GM12878 (cell line): ENCODE results near the gene OR10K2. TPM values are rescaled to one million over a fixed set of nuclear protein-coding genes. Genes with fewer than 3 reads are reported as not detected.

Experiments used
- ATAC-seq: fragments of 200-7000 bp; cut with Tn5 transposase; 3 replicates; pipeline ENCODE4 v1.9.1; 2020; ENCODE audit warnings: mild to moderate bottlenecking, moderate library complexity
- BruUV-seq: library from RNA; stranded (reverse); fragments of 400-500 nt; replicated peaks from 2 replicates; lab custom pipeline; 2021; lab: Mats Ljungman, UMichigan
- CTCF ChIA-PET: fragments of 300-600 bp; sonication (Branson Sonifier 250); formaldehyde crosslinking; extraction: SDS; loops from one replicate; lab custom pipeline; 2021; ENCODE audit warnings: inconsistent platforms; lab: Yijun Ruan, JAX
- POLR2A ChIA-PET: fragments of 350-600 bp; formaldehyde crosslinking; extraction: SDS; loops from one replicate; lab custom pipeline; 2021; ENCODE audit warnings: inconsistent platforms; lab: Charles Lee
- RAD21 ChIA-PET: fragments of 300-600 bp; sonication (Branson Sonifier 250); formaldehyde crosslinking; loops from one replicate; lab custom pipeline; 2023; ENCODE audit warnings: antibody characterized with exemption; ENCODE audit not compliant: unreplicated experiment; lab: Charles Lee
- SMC1A ChIA-PET: fragments of 300-600 bp; sonication (Branson Sonifier 250); formaldehyde crosslinking; loops from one replicate; lab custom pipeline; 2023; ENCODE audit not compliant: unreplicated experiment, uncharacterized antibody; lab: Charles Lee
- DNase-seq: peaks from one replicate; pipeline ENCODE4 v3.0.0-alpha.2; 2011; ENCODE audit warnings: low read depth, low spot score
- FAIRE-seq: peaks from 3 replicates; lab custom pipeline; 2011; peaks lifted over from hg19 to GRCh38; lab: Jason Lieb, UNC
- H2AFZ ChIP-seq: 2 replicates; pipeline ENCODE4 v1.6.0; 2011; ENCODE audit warnings: low read depth, low read length, control low read depth; ENCODE audit not compliant: control insufficient read depth
- H3K27ac ChIP-seq: 2 replicates; pipeline ENCODE4 v1.5.1; 2011; ENCODE audit warnings: control low read depth; ENCODE audit not compliant: control insufficient read depth, insufficient read depth
- H3K27me3 ChIP-seq, 2 experiments: replicated peaks in 1 of 2; 2 replicates each; pipeline versions ENCODE4 v1.6.0 to v1.6.1; 2011; ENCODE audit warnings: low read length in 1 of 2; ENCODE audit not compliant: control insufficient read depth in 2 of 2, insufficient read depth in 2 of 2
- H3K36me3 ChIP-seq, 2 experiments: 2 replicates each; pipeline ENCODE4 v1.5.1; 2011; ENCODE audit warnings: low read length in 1 of 2; ENCODE audit not compliant: control insufficient read depth in 2 of 2, insufficient read depth in 2 of 2
- H3K4me1 ChIP-seq: 2 replicates; pipeline ENCODE4 v1.6.1; 2011; ENCODE audit warnings: mild to moderate bottlenecking, low read length, moderate library complexity, mixed read lengths; ENCODE audit not compliant: control insufficient read depth, insufficient read depth
- H3K4me2 ChIP-seq: 2 replicates; pipeline ENCODE4 v1.6.0; 2011; ENCODE audit warnings: control low read depth; ENCODE audit not compliant: control insufficient read depth, insufficient read depth
- H3K4me3 ChIP-seq: fragments of 200-600 bp; sonication (generic); 2 replicates; pipeline ENCODE4 v1.5.1; 2016
- H3K79me2 ChIP-seq: 2 replicates; pipeline ENCODE4 v1.6.0; 2011; ENCODE audit warnings: low read length; ENCODE audit not compliant: control insufficient read depth, insufficient read depth
- H3K9ac ChIP-seq: 2 replicates; pipeline ENCODE4 v1.8.0; 2011; ENCODE audit warnings: low read length, control low read depth, mixed read lengths; ENCODE audit not compliant: control insufficient read depth, insufficient read depth
- H3K9me3 ChIP-seq: replicated peaks from 3 replicates; pipeline ENCODE4 v1.5.1; 2011; ENCODE audit warnings: mild to moderate bottlenecking, low read length; ENCODE audit not compliant: control insufficient read depth, insufficient read depth
- H4K20me1 ChIP-seq: 2 replicates; pipeline ENCODE4 v1.6.0; 2011; ENCODE audit not compliant: control insufficient read depth, insufficient read depth
- BRCA1 ChIP-seq: IDR thresholded peaks from 2 replicates; pipeline ENCODE4 v1.6.1; 2011; ENCODE audit warnings: low read depth, low read length, improper control_type of control experiment
- CBX5 ChIP-seq: sonication (generic); IDR thresholded peaks from 2 replicates; pipeline ENCODE4 v1.6.1; 2016; ENCODE audit warnings: low read depth, moderate library complexity, mild to moderate bottlenecking, inconsistent platforms
- CHD4 ChIP-seq: fragments of 200-600 bp; sonication (generic); IDR thresholded peaks from 2 replicates; pipeline ENCODE4 v1.6.1; 2016; ENCODE audit warnings: mild to moderate bottlenecking
- CREM ChIP-seq: IDR thresholded peaks from 2 replicates; pipeline ENCODE4 v1.6.1; 2014; ENCODE audit warnings: antibody characterized with exemption, low read depth
- HCFC1 ChIP-seq: fragments of 150-350 bp; IDR thresholded peaks from 2 replicates; pipeline ENCODE4 v1.6.1; 2014; ENCODE audit warnings: low read length
- NR2C1 ChIP-seq: fragments of 450-650 bp; IDR thresholded peaks from 2 replicates; pipeline ENCODE4 v1.6.1; 2017; ENCODE audit warnings: antibody characterized with exemption, mild to moderate bottlenecking, moderate library complexity
- RFX5 ChIP-seq: IDR thresholded peaks from 2 replicates; pipeline ENCODE4 v1.6.1; 2011; ENCODE audit warnings: low read depth, low read length, improper control_type of control experiment
- STAT1 ChIP-seq: fragments of 450-650 bp; conservative IDR thresholded peaks from 2 replicates; pipeline ENCODE4 v1.6.1; 2014; ENCODE audit warnings: antibody characterized with exemption, mild to moderate bottlenecking
- ZBTB11 ChIP-seq: fragments of 450-650 bp; formaldehyde crosslinking; IDR thresholded peaks from 2 replicates; pipeline ENCODE4 v1.5.0; 2022; ENCODE audit warnings: mild to moderate bottlenecking, missing genetic modification characterization
- ZBTB4 ChIP-seq: fragments of 450-650 bp; formaldehyde crosslinking; IDR thresholded peaks from 2 replicates; pipeline ENCODE4 v1.4.0; 2022; ENCODE audit warnings: mild to moderate bottlenecking, moderate library complexity
- ZNF274 ChIP-seq: IDR thresholded peaks from one replicate; pipeline ENCODE4 v1.8.0; 2011; ENCODE audit not compliant: insufficient read length, insufficient read depth
- WGBS: methylation state at CpG from one replicate; pipeline ENCODE4 v1.1.6; 2016; ENCODE audit warnings: low lambda C conversion rate; ENCODE audit not compliant: insufficient replicate concordance, insufficient coverage; ENCODE audit errors: missing lambda C conversion rate; 5-methylcytosine and 5-hydroxymethylcytosine counted together
- in situ Hi-C: fragments of 300-500 bp; cut with MboI; formaldehyde crosslinking; loops from 9 replicates; pipeline ENCODE4 v1.14.3; 2018; ENCODE audit warnings: mixed read lengths
- intact Hi-C: fragments of 100-400 bp; cut with micrococcal nuclease; formaldehyde crosslinking; loops from one replicate; pipeline ENCODE4 v1.14.2; 2022; ENCODE audit not compliant: unreplicated experiment
- polyA plus RNA-seq, 11 experiments: library from polyadenylated mRNA; depleted of rRNA in 4 of 11; unstranded in 6 of 11; stranded (reverse) in 5 of 11; fragments of >200 nt; fragmentation: Nextera tagmentation in 4 of 11; fragmentation: Illumina TruSeq in 1 of 11; extraction: Ambion mirVana in 4 of 11; extraction: Trizol in 1 of 11; gene quantifications; 1 replicate in 1 of 11; 2 replicates in 10 of 11; pipeline versions ENCODE4 v1.2.1 to v1.2.3, GENCODE V29; 2011 to 2016; ENCODE audit warnings: inconsistent platforms in 2 of 11, missing spikeins in 2 of 11, low read depth in 1 of 11
- total RNA-seq, 4 experiments: library from RNA; depleted of rRNA in 3 of 4; stranded (reverse); fragments of >200 nt in 3 of 4; fragmentation: Illumina TruSeq in 1 of 4; extraction: Trizol in 1 of 4; gene quantifications; 2 replicates each; pipeline versions ENCODE4 v1.2.1 to v1.2.3, GENCODE V29; 2013 to 2021
- TF ChIP-seq, protein P1 (sequence below): fragments of 450-650 bp; IDR thresholded peaks from 2 replicates; pipeline ENCODE4 v1.6.1; 2016; ENCODE audit warnings: mild to moderate bottlenecking
- TF ChIP-seq, protein P2 (sequence below), 3 experiments: IDR thresholded peaks in 2 of 3; conservative IDR thresholded peaks in 1 of 3; 2 replicates each; pipeline ENCODE4 v1.5.1; 2011; ENCODE audit warnings: low read depth in 3 of 3, low read length in 3 of 3, mild to moderate bottlenecking in 3 of 3, control low read depth in 2 of 3, moderate library complexity in 2 of 3, inconsistent platforms in 1 of 3, mixed read lengths in 1 of 3; ENCODE audit not compliant: control insufficient read depth in 2 of 3, insufficient read depth in 1 of 3; ENCODE audit errors: extremely low read depth in 1 of 3
- TF ChIP-seq, protein P3 (sequence below): fragments of 450-650 bp; IDR thresholded peaks from 2 replicates; pipeline ENCODE4 v1.6.1; 2016; ENCODE audit warnings: mild to moderate bottlenecking

OR10K2 gene
- total and polyA plus RNA-seq, 10 of the 15 experiments (the other 5 are each of a cell fraction or from before 2014, with no cell fraction given): not detected

GRCh38 chr1:158374860-158375259, 51.2 kb downstream of the OR10K2 start:
- Histone ChIP-seq H3K4me2 (no peak overlapping the region), H3K4me1 (peaks cover 3% of the 10 kb centered on the region; the same call in 1 of the 2 replicates), H3K27me3 (no peaks in the 10 kb centered on the region), H2AFZ (no peak overlapping the region), H3K36me3 (no peaks in the 10 kb centered on the region), H3K27ac (no peak overlapping the region), H3K79me2 (no peaks in the 10 kb centered on the region), H4K20me1 (no peaks in the 10 kb centered on the region), H3K4me3 (no peak overlapping the region), H3K9ac (no peak overlapping the region), H3K9me3 (no peaks in the 10 kb centered on the region; the same call in 2 of the 3 replicates)
- POLR2A ChIA-PET: no interaction called here
- DNase-seq: no peak
- intact Hi-C loops (no loop called here), in situ Hi-C loops (no loop called here)
- SMC1A ChIA-PET: no interaction called here
- RAD21 ChIA-PET: no interaction called here
- ATAC-seq: no peak
- no peak for FAIRE-seq
- CTCF ChIA-PET: no interaction called here
- BruUV-seq: no TSS peak
- WGBS: 15% methylated on average over 1 of the region's 1 CpG
- TF ChIP-seq ZBTB4: no peak
- no peak for TF ChIP-seq CREM
- no peak for TF ChIP-seq STAT1
- TF ChIP-seq RFX5: no peak
- TF ChIP-seq CHD4: no peak
- TF ChIP-seq NR2C1: no peak
- TF ChIP-seq HCFC1: no peak
- TF ChIP-seq, protein P1, sequence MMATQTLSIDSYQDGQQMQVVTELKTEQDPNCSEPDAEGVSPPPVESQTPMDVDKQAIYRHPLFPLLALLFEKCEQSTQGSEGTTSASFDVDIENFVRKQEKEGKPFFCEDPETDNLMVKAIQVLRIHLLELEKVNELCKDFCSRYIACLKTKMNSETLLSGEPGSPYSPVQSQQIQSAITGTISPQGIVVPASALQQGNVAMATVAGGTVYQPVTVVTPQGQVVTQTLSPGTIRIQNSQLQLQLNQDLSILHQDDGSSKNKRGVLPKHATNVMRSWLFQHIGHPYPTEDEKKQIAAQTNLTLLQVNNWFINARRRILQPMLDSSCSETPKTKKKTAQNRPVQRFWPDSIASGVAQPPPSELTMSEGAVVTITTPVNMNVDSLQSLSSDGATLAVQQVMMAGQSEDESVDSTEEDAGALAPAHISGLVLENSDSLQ: no peak
- no peak for TF ChIP-seq CBX5
- TF ChIP-seq ZNF274: no peak
- TF ChIP-seq BRCA1: no peak
- no peak for TF ChIP-seq ZBTB11
- TF ChIP-seq, protein P2, sequence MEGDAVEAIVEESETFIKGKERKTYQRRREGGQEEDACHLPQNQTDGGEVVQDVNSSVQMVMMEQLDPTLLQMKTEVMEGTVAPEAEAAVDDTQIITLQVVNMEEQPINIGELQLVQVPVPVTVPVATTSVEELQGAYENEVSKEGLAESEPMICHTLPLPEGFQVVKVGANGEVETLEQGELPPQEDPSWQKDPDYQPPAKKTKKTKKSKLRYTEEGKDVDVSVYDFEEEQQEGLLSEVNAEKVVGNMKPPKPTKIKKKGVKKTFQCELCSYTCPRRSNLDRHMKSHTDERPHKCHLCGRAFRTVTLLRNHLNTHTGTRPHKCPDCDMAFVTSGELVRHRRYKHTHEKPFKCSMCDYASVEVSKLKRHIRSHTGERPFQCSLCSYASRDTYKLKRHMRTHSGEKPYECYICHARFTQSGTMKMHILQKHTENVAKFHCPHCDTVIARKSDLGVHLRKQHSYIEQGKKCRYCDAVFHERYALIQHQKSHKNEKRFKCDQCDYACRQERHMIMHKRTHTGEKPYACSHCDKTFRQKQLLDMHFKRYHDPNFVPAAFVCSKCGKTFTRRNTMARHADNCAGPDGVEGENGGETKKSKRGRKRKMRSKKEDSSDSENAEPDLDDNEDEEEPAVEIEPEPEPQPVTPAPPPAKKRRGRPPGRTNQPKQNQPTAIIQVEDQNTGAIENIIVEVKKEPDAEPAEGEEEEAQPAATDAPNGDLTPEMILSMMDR (IDR thresholded peaks at IDR 0.05 in 2 of 3, conservative IDR thresholded peaks at IDR 0.05 in 1 of 3; ENCODE audit: control insufficient read depth in 2 of 3, extremely low read depth in 1 of 3, insufficient read depth in 1 of 3, low read depth in 3 of 3, low read length in 3 of 3): no peak
- TF ChIP-seq, protein P3, sequence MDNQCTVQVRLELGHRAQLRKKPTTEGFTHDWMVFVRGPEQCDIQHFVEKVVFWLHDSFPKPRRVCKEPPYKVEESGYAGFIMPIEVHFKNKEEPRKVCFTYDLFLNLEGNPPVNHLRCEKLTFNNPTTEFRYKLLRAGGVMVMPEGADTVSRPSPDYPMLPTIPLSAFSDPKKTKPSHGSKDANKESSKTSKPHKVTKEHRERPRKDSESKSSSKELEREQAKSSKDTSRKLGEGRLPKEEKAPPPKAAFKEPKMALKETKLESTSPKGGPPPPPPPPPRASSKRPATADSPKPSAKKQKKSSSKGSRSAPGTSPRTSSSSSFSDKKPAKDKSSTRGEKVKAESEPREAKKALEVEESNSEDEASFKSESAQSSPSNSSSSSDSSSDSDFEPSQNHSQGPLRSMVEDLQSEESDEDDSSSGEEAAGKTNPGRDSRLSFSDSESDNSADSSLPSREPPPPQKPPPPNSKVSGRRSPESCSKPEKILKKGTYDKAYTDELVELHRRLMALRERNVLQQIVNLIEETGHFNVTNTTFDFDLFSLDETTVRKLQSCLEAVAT: no peak
